Liver (tissue), 9 donors: Measurements from ENCODE around the gene SSPN. TPM values are rescaled to one million over a fixed set of nuclear protein-coding genes. Genes with fewer than 3 reads are reported as not detected.

Experiments used
- DNase-seq: peaks from one replicate; pipeline ENCODE4 v3.0.0-alpha.2; 2017; ENCODE audit warnings: low spot score
- H3K27ac ChIP-seq, 2 donors: one replicate each; pipeline ENCODE4 v1.7.0; 2013; ENCODE audit warnings: inconsistent platforms in 2 of 2, low read length in 2 of 2, control low read depth in 1 of 2, low read depth in 1 of 2, mild to moderate bottlenecking in 1 of 2
- H3K27me3 ChIP-seq, 4 donors: one replicate each; pipeline versions ENCODE4 v1.6.1 to v1.7.0; 2013; ENCODE audit warnings: low read length in 3 of 4, inconsistent platforms in 1 of 4, mild to moderate bottlenecking in 1 of 4, moderate library complexity in 1 of 4; ENCODE audit not compliant: control insufficient read depth in 4 of 4, insufficient read depth in 4 of 4
- H3K36me3 ChIP-seq, 4 donors: one replicate each; pipeline versions ENCODE4 v1.6.1 to v1.7.0; 2013; ENCODE audit warnings: low read length in 3 of 4, mild to moderate bottlenecking in 3 of 4, low read depth in 1 of 4, moderate library complexity in 1 of 4; ENCODE audit not compliant: control insufficient read depth in 4 of 4, insufficient read depth in 3 of 4
- H3K4me1 ChIP-seq, 4 donors: one replicate each; pipeline versions ENCODE4 v1.6.1 to v1.7.0; 2013; ENCODE audit warnings: low read length in 3 of 4, mild to moderate bottlenecking in 3 of 4, moderate library complexity in 1 of 4; ENCODE audit not compliant: control insufficient read depth in 4 of 4, insufficient read depth in 4 of 4
- H3K4me3 ChIP-seq, 3 donors: one replicate each; pipeline versions ENCODE4 v1.6.1 to v1.7.0; 2013; ENCODE audit warnings: low read length in 3 of 3, control low read depth in 1 of 3, low read depth in 1 of 3, mild to moderate bottlenecking in 1 of 3
- H3K9ac ChIP-seq, 2 donors: one replicate each; pipeline ENCODE4 v1.7.0; 2013; ENCODE audit warnings: low read length in 2 of 2, mild to moderate bottlenecking in 2 of 2, moderate library complexity in 2 of 2, control low read depth in 1 of 2, low read depth in 1 of 2
- H3K9me3 ChIP-seq, 4 donors: one replicate each; pipeline versions ENCODE4 v1.6.1 to v1.7.0; 2013; ENCODE audit warnings: low read length in 3 of 4; ENCODE audit not compliant: control insufficient read depth in 4 of 4
- EGR1 ChIP-seq, 2 donors: IDR thresholded peaks; 2 replicates each; pipeline ENCODE4 v1.6.1; 2016 to 2018; ENCODE audit warnings: antibody characterized with exemption in 2 of 2, low read depth in 2 of 2
- FOXA2 ChIP-seq: IDR thresholded peaks from 2 replicates; pipeline ENCODE4 v1.6.1; 2016; ENCODE audit warnings: antibody characterized with exemption
- GABPA ChIP-seq, 2 donors: IDR thresholded peaks in 1 of 2; conservative IDR thresholded peaks in 1 of 2; 2 replicates each; pipeline ENCODE4 v1.6.1; 2016; ENCODE audit warnings: antibody characterized with exemption in 2 of 2, mild to moderate bottlenecking in 1 of 2, moderate library complexity in 1 of 2
- HNF4A ChIP-seq, 2 donors: conservative IDR thresholded peaks; 2 replicates each; pipeline ENCODE4 v1.6.1; 2016; ENCODE audit warnings: antibody characterized with exemption in 2 of 2, mild to moderate bottlenecking in 2 of 2
- JUND ChIP-seq, 2 donors: IDR thresholded peaks; 2 replicates each; pipeline ENCODE4 v1.6.1; 2016; ENCODE audit warnings: antibody characterized with exemption in 2 of 2
- MAX ChIP-seq: IDR thresholded peaks from 2 replicates; pipeline ENCODE4 v1.6.1; 2016; ENCODE audit warnings: antibody characterized with exemption
- NR2F2 ChIP-seq: IDR thresholded peaks from 2 replicates; pipeline ENCODE4 v1.6.1; 2016; ENCODE audit warnings: antibody characterized with exemption
- RAD21 ChIP-seq, 2 donors: IDR thresholded peaks; 2 replicates each; pipeline ENCODE4 v1.6.1; 2016; ENCODE audit warnings: antibody characterized with exemption in 2 of 2, mild to moderate bottlenecking in 2 of 2
- REST ChIP-seq: IDR thresholded peaks from 2 replicates; pipeline ENCODE4 v1.6.1; 2016; ENCODE audit warnings: antibody characterized with exemption, mild to moderate bottlenecking
- RXRA ChIP-seq, 2 donors: IDR thresholded peaks; 2 replicates each; pipeline ENCODE4 v1.6.1; 2017 to 2018; ENCODE audit warnings: antibody characterized with exemption in 2 of 2, mild to moderate bottlenecking in 1 of 2
- SP1 ChIP-seq: IDR thresholded peaks from 2 replicates; pipeline ENCODE4 v1.6.1; 2018; ENCODE audit warnings: antibody characterized with exemption, mild to moderate bottlenecking
- WGBS: extraction: QIAGEN DNeasy Blood & Tissue Kit; methylation state at CpG from one replicate; pipeline ENCODE4 v1.1.7; 2013; 5-methylcytosine and 5-hydroxymethylcytosine counted together
- polyA plus RNA-seq, 2 donors: library from polyadenylated mRNA; stranded (reverse) in 1 of 2; unstranded in 1 of 2; fragments of 200-250 nt in 1 of 2; fragments of >200 nt in 1 of 2; fragmentation: Nextera tagmentation in 1 of 2; extraction: Ambion mirVana in 1 of 2; gene quantifications; one replicate each; pipeline versions ENCODE4 v1.2.1 to v1.2.3, GENCODE V29; 2013 to 2015
- total RNA-seq, 2 donors: library from RNA; depleted of rRNA; stranded (reverse); fragments of >200 nt; gene quantifications; one replicate each; pipeline ENCODE4 v1.2.3, GENCODE V29; 2014
- TF ChIP-seq, protein P1 (sequence below): IDR thresholded peaks from 2 replicates; pipeline ENCODE4 v1.6.1; 2016; ENCODE audit warnings: antibody characterized with exemption
- donor health status: healthy.
- donor health status: healthy.
- donor health status: healthy.
- donor health status: healthy.
- donor health status: healthy.

Gene SSPN
- total and polyA plus RNA-seq, 4 donors, result 0.33 to 0.67 (median 0.46) TPM

DNA sequence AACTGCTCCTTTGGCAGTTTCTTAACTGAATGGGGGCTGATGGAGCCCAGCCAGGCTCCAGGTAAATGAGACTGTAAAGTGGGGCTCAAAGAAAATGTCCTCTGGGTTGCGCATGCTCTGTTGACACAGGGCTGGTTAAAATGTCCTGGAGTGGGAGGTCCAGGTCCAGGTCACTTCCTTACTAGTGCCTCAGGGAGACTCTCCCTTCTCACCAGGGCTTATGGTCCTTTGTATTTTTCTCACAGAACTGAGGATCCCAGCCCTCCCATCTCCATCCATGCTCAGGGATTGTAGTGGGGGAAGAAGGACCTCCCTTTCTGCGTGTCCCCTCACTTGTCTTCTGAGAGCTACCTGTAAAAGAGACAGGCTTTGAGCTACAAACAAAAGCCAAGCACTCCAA is 77.5 kb downstream of the SSPN start:
- Histone ChIP-seq H3K9ac (no peak overlapping the region), H3K4me1 (no peaks in the 10 kb centered on the region), H3K27me3 (no peaks in the 10 kb centered on the region), H3K27ac (no peak overlapping the region), H3K36me3 (no peaks in the 10 kb centered on the region), H3K4me3 (no peak overlapping the region), H3K9me3 (no peaks in the 10 kb centered on the region)
- no peak for DNase-seq
- WGBS, result 98% methylated on average over 2 of the region's 2 CpGs
- TF ChIP-seq FOXA2 (no peak), JUND (IDR thresholded peaks at IDR 0.05) (no peak), REST (no peak), MAX (no peak), RXRA (IDR thresholded peaks at IDR 0.05) (no peak)

DNA sequence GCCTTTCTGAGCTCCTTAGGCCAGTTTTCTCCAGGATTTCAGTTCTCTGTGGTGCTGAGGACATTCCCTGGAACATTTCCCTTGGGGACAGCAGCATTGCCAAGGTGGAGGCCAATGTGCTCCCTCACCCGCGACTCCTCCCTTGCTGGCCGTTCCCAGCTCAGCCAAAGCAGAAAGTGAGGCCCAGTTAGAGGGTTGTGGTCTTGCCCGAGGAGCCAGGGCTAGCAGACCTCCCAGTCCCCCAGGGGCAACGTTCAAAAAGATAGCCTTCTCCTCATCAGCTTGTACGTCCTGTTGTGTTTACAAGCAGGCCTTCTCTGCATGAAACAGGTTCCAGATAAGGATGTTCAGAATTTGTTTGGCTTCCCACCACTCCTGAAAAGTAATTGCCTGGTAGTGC is 78.4 kb downstream of the SSPN start:
- no peak for DNase-seq
- WGBS, result 63% methylated on average over 6 of the region's 6 CpGs
- TF ChIP-seq EGR1 (IDR thresholded peaks at IDR 0.05; ENCODE audit: low read depth in 2 of 2), result no peak
- no peak for TF ChIP-seq NR2F2
- no peak for TF ChIP-seq REST
- TF ChIP-seq GABPA (IDR thresholded peaks at IDR 0.05 in 1 of 2, conservative IDR thresholded peaks at IDR 0.05 in 1 of 2), result no peak
- no peak for TF ChIP-seq HNF4A (conservative IDR thresholded peaks at IDR 0.05)
- no peak for TF ChIP-seq RXRA (IDR thresholded peaks at IDR 0.05)
- no peak for TF ChIP-seq SP1
- no peak for TF ChIP-seq RAD21 (IDR thresholded peaks at IDR 0.05)
- TF ChIP-seq, protein P1, sequence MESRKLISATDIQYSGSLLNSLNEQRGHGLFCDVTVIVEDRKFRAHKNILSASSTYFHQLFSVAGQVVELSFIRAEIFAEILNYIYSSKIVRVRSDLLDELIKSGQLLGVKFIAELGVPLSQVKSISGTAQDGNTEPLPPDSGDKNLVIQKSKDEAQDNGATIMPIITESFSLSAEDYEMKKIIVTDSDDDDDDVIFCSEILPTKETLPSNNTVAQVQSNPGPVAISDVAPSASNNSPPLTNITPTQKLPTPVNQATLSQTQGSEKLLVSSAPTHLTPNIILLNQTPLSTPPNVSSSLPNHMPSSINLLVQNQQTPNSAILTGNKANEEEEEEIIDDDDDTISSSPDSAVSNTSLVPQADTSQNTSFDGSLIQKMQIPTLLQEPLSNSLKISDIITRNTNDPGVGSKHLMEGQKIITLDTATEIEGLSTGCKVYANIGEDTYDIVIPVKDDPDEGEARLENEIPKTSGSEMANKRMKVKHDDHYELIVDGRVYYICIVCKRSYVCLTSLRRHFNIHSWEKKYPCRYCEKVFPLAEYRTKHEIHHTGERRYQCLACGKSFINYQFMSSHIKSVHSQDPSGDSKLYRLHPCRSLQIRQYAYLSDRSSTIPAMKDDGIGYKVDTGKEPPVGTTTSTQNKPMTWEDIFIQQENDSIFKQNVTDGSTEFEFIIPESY, result no peak
- Histone ChIP-seq H3K27ac (no peak overlapping the region), H3K27me3 (no peaks in the 10 kb centered on the region), H3K4me1 (no peaks in the 10 kb centered on the region), H3K36me3 (no peaks in the 10 kb centered on the region), H3K4me3 (no peak overlapping the region), H3K9ac (no peak overlapping the region), H3K9me3 (no peaks in the 10 kb centered on the region)
